HEK293T (cell line): ENCODE data around the gene PRPSAP1.

Experiments used
- CTBP1 ChIP-seq: fragments of 450-650 bp; IDR thresholded peaks from 2 replicates; pipeline ENCODE4 v1.6.1; 2016; ENCODE audit warnings: borderline replicate concordance
- FOXK2 ChIP-seq: fragments of 450-650 bp; IDR thresholded peaks from 2 replicates; pipeline ENCODE4 v1.6.1; 2016; ENCODE audit warnings: mild to moderate bottlenecking

DNA sequence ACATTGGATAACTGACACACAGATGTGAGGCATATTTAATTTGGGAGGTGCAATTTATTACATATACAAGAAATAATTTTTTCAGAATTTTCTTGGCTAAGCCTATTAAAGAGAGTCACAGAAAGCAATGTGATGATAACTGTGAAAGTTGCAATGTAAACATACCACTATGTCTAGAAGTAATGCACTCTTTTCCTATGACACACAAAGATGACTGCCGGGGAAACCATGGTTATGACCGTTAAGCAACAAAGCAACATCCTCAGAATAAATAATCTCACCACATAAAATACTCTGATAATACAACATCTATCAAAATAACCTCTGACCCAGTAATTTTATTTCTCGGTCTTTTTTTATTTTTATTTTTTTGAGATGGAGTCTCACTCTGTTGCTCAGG is 35.1 kb downstream of the PRPSAP1 start:
- TF ChIP-seq FOXK2 (no peak), CTBP1 (no peak)
